Mesenchymal stem cell (in vitro differentiated cells and primary cell): ENCODE measurements around the gene PDXDC1.
A peak's percentile ranks its signal among the peaks of the same experiment; 100 is the strongest.

ENCODE experiments used
- DNase-seq: peaks from one replicate; pipeline ENCODE4 v3.0.0-alpha.2; 2013
- H2AFZ ChIP-seq: one replicate; pipeline ENCODE4 v1.6.1; 2013; ENCODE audit warnings: low read depth, mild to moderate bottlenecking, control low read depth, inconsistent platforms, low read length, moderate library complexity
- H2AK5ac ChIP-seq: 2 replicates; pipeline ENCODE4 v1.6.1; 2013; ENCODE audit warnings: low read length, moderate library complexity, mild to moderate bottlenecking, inconsistent platforms; ENCODE audit not compliant: severe bottlenecking
- H2BK120ac ChIP-seq: one replicate; pipeline ENCODE4 v1.6.1; 2013; ENCODE audit warnings: low read depth, mild to moderate bottlenecking, inconsistent platforms, low read length, moderate library complexity
- H2BK12ac ChIP-seq, 2 experiments: one replicate each; pipeline ENCODE4 v1.6.1; 2013; ENCODE audit warnings: inconsistent platforms in 2 of 2, low read length in 2 of 2, mild to moderate bottlenecking in 2 of 2, moderate library complexity in 2 of 2, control low read depth in 1 of 2
- H2BK15ac ChIP-seq: one replicate; pipeline ENCODE4 v1.6.1; 2013; ENCODE audit warnings: mild to moderate bottlenecking, low read depth, inconsistent platforms; ENCODE audit not compliant: poor library complexity, severe bottlenecking
- H2BK5ac ChIP-seq: 2 replicates; pipeline ENCODE4 v1.6.1; 2013; ENCODE audit warnings: low read depth, mild to moderate bottlenecking, low read length, control low read depth, inconsistent platforms; ENCODE audit not compliant: poor library complexity, severe bottlenecking
- H3K14ac ChIP-seq, 2 experiments: one replicate each; pipeline ENCODE4 v1.6.1; 2013; ENCODE audit warnings: inconsistent platforms in 2 of 2, low read length in 2 of 2, control low read depth in 1 of 2, mild to moderate bottlenecking in 1 of 2, moderate library complexity in 1 of 2
- H3K18ac ChIP-seq, 2 experiments: one replicate each; pipeline ENCODE4 v1.6.1; 2013; ENCODE audit warnings: inconsistent platforms in 2 of 2, low read length in 2 of 2, control low read depth in 1 of 2, low read depth in 1 of 2, mild to moderate bottlenecking in 1 of 2
- H3K23ac ChIP-seq, 2 experiments: one replicate each; pipeline ENCODE4 v1.6.1; 2013; ENCODE audit warnings: inconsistent platforms in 2 of 2, low read length in 2 of 2, mild to moderate bottlenecking in 2 of 2, moderate library complexity in 2 of 2, control low read depth in 1 of 2
- H3K27ac ChIP-seq: 2 replicates; pipeline ENCODE4 v1.5.1; 2013; ENCODE audit warnings: mild to moderate bottlenecking, moderate library complexity, low read length, control low read depth, inconsistent platforms; ENCODE audit not compliant: poor library complexity, severe bottlenecking
- H3K27me3 ChIP-seq, 2 experiments: 2 replicates each; pipeline versions ENCODE4 v1.6.1 to v1.7.0; 2013; ENCODE audit warnings: low read length in 2 of 2, mild to moderate bottlenecking in 2 of 2, moderate library complexity in 2 of 2, control low read depth in 1 of 2, inconsistent platforms in 1 of 2; ENCODE audit not compliant: control insufficient read depth in 1 of 2, insufficient read depth in 1 of 2
- H3K36me3 ChIP-seq, 2 experiments: 2 replicates each; pipeline versions ENCODE4 v1.6.1 to v1.7.0; 2013; ENCODE audit warnings: low read length in 2 of 2, control low read depth in 1 of 2, inconsistent platforms in 1 of 2, low read depth in 1 of 2, mild to moderate bottlenecking in 1 of 2; ENCODE audit not compliant: insufficient read depth in 2 of 2, control insufficient read depth in 1 of 2
- H3K4ac ChIP-seq, 2 experiments: one replicate each; pipeline ENCODE4 v1.6.1; 2013; ENCODE audit warnings: inconsistent platforms in 2 of 2, low read length in 2 of 2, mild to moderate bottlenecking in 2 of 2, moderate library complexity in 2 of 2, control low read depth in 1 of 2, low read depth in 1 of 2
- H3K4me1 ChIP-seq: 2 replicates; pipeline ENCODE4 v1.6.1; 2013; ENCODE audit warnings: low read depth, low read length, control low read depth; ENCODE audit not compliant: control insufficient read depth, insufficient read depth
- H3K4me2 ChIP-seq: 2 replicates; pipeline ENCODE4 v1.6.1; 2013; ENCODE audit warnings: low read length, mild to moderate bottlenecking, inconsistent platforms; ENCODE audit not compliant: poor library complexity, severe bottlenecking
- H3K4me3 ChIP-seq, 2 experiments: 2 replicates each; pipeline versions ENCODE4 v1.5.1 to v1.7.0; 2013; ENCODE audit warnings: low read length in 2 of 2, mild to moderate bottlenecking in 2 of 2, control low read depth in 1 of 2, low read depth in 1 of 2; ENCODE audit not compliant: insufficient read depth in 1 of 2
- H3K79me1 ChIP-seq: replicated peaks from 2 replicates; pipeline ENCODE4 v1.6.1; 2013; ENCODE audit warnings: mild to moderate bottlenecking, control low read depth, low read length, inconsistent platforms; ENCODE audit not compliant: poor library complexity, severe bottlenecking
- H3K9ac ChIP-seq: 2 replicates; pipeline ENCODE4 v1.7.0; 2013; ENCODE audit warnings: mild to moderate bottlenecking, low read length, moderate library complexity
- H3K9me3 ChIP-seq: 2 replicates; pipeline ENCODE4 v1.7.0; 2013; ENCODE audit warnings: mild to moderate bottlenecking, low read length; ENCODE audit not compliant: control insufficient read depth
- H4K8ac ChIP-seq: one replicate; pipeline ENCODE4 v1.6.1; 2013; ENCODE audit warnings: inconsistent platforms, mild to moderate bottlenecking, low read length, moderate library complexity
- H4K91ac ChIP-seq: one replicate; pipeline ENCODE4 v1.6.1; 2013; ENCODE audit warnings: mild to moderate bottlenecking, low read length, inconsistent platforms
- WGBS: methylation state at CpG from one replicate; pipeline ENCODE4 v1.1.7; 2013; ENCODE audit warnings: mixed read lengths; 5-methylcytosine and 5-hydroxymethylcytosine counted together

Gene PDXDC1

DNA sequence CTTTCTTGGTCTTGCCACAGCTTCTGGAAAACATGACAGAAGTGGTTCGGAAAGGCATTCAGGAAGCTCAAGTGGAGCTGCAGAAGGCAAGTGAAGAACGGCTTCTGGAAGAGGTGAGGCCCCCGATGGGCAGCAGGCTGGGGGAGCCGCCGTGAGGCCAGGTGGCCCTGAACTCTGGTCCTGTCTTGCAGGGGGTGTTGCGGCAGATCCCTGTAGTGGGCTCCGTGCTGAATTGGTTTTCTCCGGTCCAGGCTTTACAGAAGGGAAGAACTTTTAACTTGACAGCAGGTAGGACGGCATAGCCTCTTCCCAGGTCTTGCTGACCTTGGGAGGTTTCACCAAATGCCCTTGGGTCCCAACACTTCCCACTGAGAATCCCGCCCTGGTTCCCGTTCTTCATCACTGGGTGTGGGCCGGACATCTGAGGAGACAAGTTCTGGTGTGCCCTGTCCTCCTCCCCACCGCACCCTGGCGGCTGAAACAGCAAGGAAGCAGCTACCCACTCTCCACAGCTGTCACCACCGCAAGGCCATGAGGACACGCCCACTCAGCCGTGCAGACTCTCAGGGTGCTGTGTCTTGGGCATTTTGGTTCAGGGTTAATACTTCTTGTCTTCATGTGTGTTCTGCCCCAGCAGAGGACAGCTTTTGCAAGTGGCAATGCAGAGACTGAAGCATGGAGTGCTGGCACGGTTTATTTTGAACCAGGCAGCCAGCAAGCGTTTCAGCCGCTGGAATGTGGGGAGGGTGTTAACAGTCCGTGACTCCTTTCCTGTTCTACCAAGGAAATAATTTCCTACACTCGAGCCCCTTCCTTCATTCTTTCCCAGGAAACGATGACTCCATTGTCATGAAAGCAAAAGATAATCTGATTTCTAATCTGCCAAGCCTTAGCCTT is 59.7 kb downstream of the PDXDC1 start:
- Histone ChIP-seq H3K79me1 (peaks cover 42% of the 10 kb centered on the region), H2AK5ac (no peak overlapping the region), H3K9me3 (no peaks in the 10 kb centered on the region), H4K91ac (no peak overlapping the region), H2AFZ (no peak overlapping the region), H2BK12ac (no peak overlapping the region), H2BK15ac (no peak overlapping the region), H4K8ac (no peak overlapping the region), H3K4me1 (peaks cover 11% of the 10 kb centered on the region), H3K23ac (no peak overlapping the region), H3K4ac (no peak overlapping the region), H2BK5ac (no peak overlapping the region), H3K4me2 (no peak overlapping the region), H3K27me3 (no peaks in the 10 kb centered on the region), H3K14ac (no peak overlapping the region), H3K36me3 (peaks cover 68 to 93% of the 10 kb centered on the region in 2 experiments), H3K9ac (no peak overlapping the region), H3K18ac (no peak overlapping the region), H3K27ac (no peak overlapping the region), H3K4me3 (no peak overlapping the region), H2BK120ac (no peak overlapping the region)
- DNase-seq = no peak
- WGBS = 93% methylated on average over 22 of the region's 23 CpGs

- no peak overlapping the region for H2BK120ac ChIP-seq
- no peak overlapping the region for H3K4me2 ChIP-seq
- no peak overlapping the region for H4K91ac ChIP-seq
- WGBS = 89% methylated on average over 15 of the region's 15 CpGs
- no peak overlapping the region for H3K14ac ChIP-seq
- H3K4me3 ChIP-seq = no peak overlapping the region
- no peak for DNase-seq
- no peak overlapping the region for H3K4ac ChIP-seq
- no peak overlapping the region for H3K27ac ChIP-seq
- no peak overlapping the region for H3K9ac ChIP-seq
- peak overlapping the region; percentile 14 for H4K8ac ChIP-seq
- H3K36me3 ChIP-seq = peaks cover 70 to 97% of the 10 kb centered on the region in 2 experiments
- peak overlapping the region in 1 of 2 experiments; percentile 19 for H2BK12ac ChIP-seq
- H2BK5ac ChIP-seq = no peak overlapping the region
- no peak overlapping the region for H2BK15ac ChIP-seq
- no peak overlapping the region for H3K18ac ChIP-seq
- H3K79me1 ChIP-seq = peaks cover 47% of the 10 kb centered on the region
- H2AFZ ChIP-seq = no peak overlapping the region
- no peaks in the 10 kb centered on the region for H3K27me3 ChIP-seq
- no peak overlapping the region for H3K23ac ChIP-seq
- H2AK5ac ChIP-seq = no peak overlapping the region
- peaks cover 9% of the 10 kb centered on the region for H3K4me1 ChIP-seq
- no peaks in the 10 kb centered on the region for H3K9me3 ChIP-seq
Measured at GRCh38 chr16:15035163-15035729, 60.4 kb downstream of the PDXDC1 start.

DNA sequence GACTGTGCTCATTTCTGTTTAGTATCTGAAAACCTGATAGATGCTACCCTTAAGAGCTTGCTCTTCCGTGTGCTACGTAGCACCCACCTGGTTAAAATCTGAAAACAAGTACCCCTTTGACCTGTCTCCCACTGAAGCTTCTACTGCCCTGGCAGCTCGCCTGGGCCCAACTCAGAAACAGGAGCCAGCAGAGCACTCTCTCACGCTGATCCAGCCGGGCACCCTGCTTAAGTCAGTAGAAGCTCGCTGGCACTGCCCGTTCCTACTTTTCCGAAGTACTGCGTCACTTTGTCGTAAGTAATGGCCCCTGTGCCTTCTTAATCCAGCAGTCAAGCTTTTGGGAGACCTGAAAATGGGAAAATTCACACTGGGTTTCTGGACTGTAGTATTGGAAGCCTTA is 62.2 kb downstream of the PDXDC1 start:
- Histone ChIP-seq H3K4me3 (no peak overlapping the region), H2BK15ac (no peak overlapping the region), H2BK5ac (no peak overlapping the region), H3K36me3 (peaks cover 70 to 95% of the 10 kb centered on the region in 2 experiments), H2AK5ac (no peak overlapping the region), H3K23ac (no peak overlapping the region), H4K91ac (no peak overlapping the region), H3K79me1 (peaks cover 47% of the 10 kb centered on the region), H3K4me1 (peaks cover 9% of the 10 kb centered on the region), H2BK12ac (no peak overlapping the region), H2AFZ (no peak overlapping the region), H3K9me3 (no peaks in the 10 kb centered on the region), H3K27ac (no peak overlapping the region), H3K27me3 (no peaks in the 10 kb centered on the region), H4K8ac (no peak overlapping the region), H3K4me2 (no peak overlapping the region), H2BK120ac (no peak overlapping the region), H3K9ac (no peak overlapping the region), H3K18ac (no peak overlapping the region), H3K4ac (no peak overlapping the region), H3K14ac (no peak overlapping the region)
- 86% methylated on average over 10 of the region's 10 CpGs for WGBS
- no peak for DNase-seq

- Histone ChIP-seq H3K27ac (no peak overlapping the region), H2AK5ac (no peak overlapping the region), H3K4me3 (no peak overlapping the region), H3K9me3 (no peaks in the 10 kb centered on the region), H3K27me3 (no peaks in the 10 kb centered on the region), H3K4me2 (no peak overlapping the region), H2AFZ (no peak overlapping the region), H4K91ac (no peak overlapping the region), H3K4me1 (peaks cover 9% of the 10 kb centered on the region), H3K23ac (no peak overlapping the region), H3K4ac (no peak overlapping the region), H3K36me3 (peaks cover 65 to 88% of the 10 kb centered on the region in 2 experiments), H2BK12ac (no peak overlapping the region), H3K18ac (no peak overlapping the region), H3K9ac (no peak overlapping the region), H4K8ac (no peak overlapping the region), H2BK15ac (no peak overlapping the region), H2BK120ac (no peak overlapping the region), H3K14ac (no peak overlapping the region), H3K79me1 (peaks cover 48% of the 10 kb centered on the region), H2BK5ac (no peak overlapping the region)
- DNase-seq = no peak
- whole genome bisulfite sequencing = 100% methylated on average over 3 of the region's 4 CpGs
Measured at GRCh38 chr16:15037745-15038144, 62.9 kb downstream of the PDXDC1 start.
